SK-N-SH treated with all-trans-retinoic acid at 6 μM for 48 hours (cell line): ENCODE measurements around the gene PLXNC1.

ENCODE experiments used
- ARNTL ChIP-seq: fragments of 450-650 bp; formaldehyde crosslinking; IDR thresholded peaks from 2 replicates; pipeline ENCODE4 v1.5.0; 2020; ENCODE audit warnings: low read depth, mild to moderate bottlenecking, moderate library complexity, borderline replicate concordance
- BACH2 ChIP-seq: fragments of 250-450 bp; sonication (Bioruptor Pico); IDR thresholded peaks from 2 replicates; pipeline ENCODE4 v1.9.0; 2021; ENCODE audit warnings: mild to moderate bottlenecking, borderline replicate concordance
- PATZ1 ChIP-seq: fragments of 250-450 bp; sonication (Bioruptor Pico); IDR thresholded peaks from 2 replicates; pipeline ENCODE4 v1.8.0; 2020; ENCODE audit warnings: mild to moderate bottlenecking, moderate library complexity, borderline replicate concordance
- ZFP30 ChIP-seq: fragments of 450-650 bp; formaldehyde crosslinking; IDR thresholded peaks from 2 replicates; pipeline ENCODE4 v1.5.0; 2022; ENCODE audit warnings: mild to moderate bottlenecking, moderate library complexity
- TF ChIP-seq, protein P1 (sequence below): fragments of 250-450 bp; sonication (Bioruptor Pico); IDR thresholded peaks from 2 replicates; pipeline ENCODE4 v1.5.1; 2021; ENCODE audit warnings: mild to moderate bottlenecking, moderate library complexity

DNA sequence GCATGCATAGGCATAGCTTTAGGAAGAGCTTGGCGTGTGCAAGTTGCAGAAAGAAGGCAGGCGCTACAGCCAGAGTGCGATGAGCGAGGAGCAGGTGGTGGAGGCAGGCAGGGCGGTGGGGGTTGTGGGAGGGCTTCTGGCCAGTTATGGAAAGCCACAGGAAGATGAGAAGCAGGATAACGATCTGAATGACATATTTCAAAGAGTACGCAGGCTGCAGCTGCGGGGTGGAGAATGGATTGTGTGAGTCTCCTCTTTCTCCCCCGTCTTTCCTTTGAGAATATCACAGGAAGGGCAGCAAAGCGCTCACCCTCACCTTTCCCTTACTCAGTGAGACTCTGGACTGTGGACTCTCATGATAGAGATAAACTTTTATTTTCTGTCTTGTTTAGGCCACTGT is 48.7 kb upstream of the PLXNC1 start:
- TF ChIP-seq BACH2: no peak
- TF ChIP-seq PATZ1 (CRISPR knock-in tag): no peak
- no peak for TF ChIP-seq ARNTL (CRISPR knock-in tag)
- TF ChIP-seq, protein P1, sequence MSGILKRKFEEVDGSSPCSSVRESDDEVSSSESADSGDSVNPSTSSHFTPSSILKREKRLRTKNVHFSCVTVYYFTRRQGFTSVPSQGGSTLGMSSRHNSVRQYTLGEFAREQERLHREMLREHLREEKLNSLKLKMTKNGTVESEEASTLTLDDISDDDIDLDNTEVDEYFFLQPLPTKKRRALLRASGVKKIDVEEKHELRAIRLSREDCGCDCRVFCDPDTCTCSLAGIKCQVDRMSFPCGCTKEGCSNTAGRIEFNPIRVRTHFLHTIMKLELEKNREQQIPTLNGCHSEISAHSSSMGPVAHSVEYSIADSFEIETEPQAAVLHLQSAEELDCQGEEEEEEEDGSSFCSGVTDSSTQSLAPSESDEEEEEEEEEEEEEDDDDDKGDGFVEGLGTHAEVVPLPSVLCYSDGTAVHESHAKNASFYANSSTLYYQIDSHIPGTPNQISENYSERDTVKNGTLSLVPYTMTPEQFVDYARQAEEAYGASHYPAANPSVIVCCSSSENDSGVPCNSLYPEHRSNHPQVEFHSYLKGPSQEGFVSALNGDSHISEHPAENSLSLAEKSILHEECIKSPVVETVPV: no peak
- no peak for TF ChIP-seq ZFP30
